ENCODE data around the gene SLC26A5. TPM values are rescaled to one million over a fixed set of nuclear protein-coding genes. Genes with fewer than 3 reads are reported as not detected.

Gene SLC26A5
- total and polyA plus RNA-seq, 11 donors, result not detected

- Histone ChIP-seq H3K27ac (no peak overlapping the region), H3K4me3 (no peak overlapping the region), H3K4me1 (peaks cover 0 to 36% (median 19%) of the 10 kb centered on the region in 12 donors), H3K27me3 (no peaks in the 10 kb centered on the region), H3K9me3 (no peaks in the 10 kb centered on the region), H3K36me3 (peaks cover 0 to 57% (median 51%) of the 10 kb centered on the region in 9 donors)
- ATAC-seq, result no peak
- DNase-seq, result no peak
- intact Hi-C loops (cut with DNase I), result loop anchor here in 5 of 10 donors (5.0 kb wide), 2 partner anchors 44 to 49 kb away; partner anchors contain the start of gene PMPCB (in 4 of the 5)
- 76 to 85% (median 79%) methylated on average over 2 of the region's 2 CpGs for WGBS, 4 donors
- TF ChIP-seq CTCF (IDR thresholded peaks at IDR 0.05) (no peak), POLR2A (IDR thresholded peaks at IDR 0.05) (no peak)
These were observed 104.5 kb downstream of the SLC26A5 start for GRCh38 chr7:103341466-103341865.

GRCh38 chr7:103338864-103339263 is 107.1 kb downstream of the SLC26A5 start:
- Histone ChIP-seq H3K36me3 (peaks cover 0 to 83% (median 77%) of the 10 kb centered on the region in 9 donors), H3K9me3 (no peaks in the 10 kb centered on the region), H3K4me1 (peaks cover 0 to 30% (median 12%) of the 10 kb centered on the region in 12 donors), H3K27me3 (no peaks in the 10 kb centered on the region), H3K27ac (no peak overlapping the region), H3K4me3 (no peak overlapping the region)
- no peak for TF ChIP-seq POLR2A (IDR thresholded peaks at IDR 0.05)
- TF ChIP-seq CTCF (IDR thresholded peaks at IDR 0.05), result no peak
- no peak for DNase-seq
- intact Hi-C loops (cut with DNase I), result no loop called here
- WGBS, 4 donors, result 98 to 99% (median 98%) methylated on average over 2 of the region's 2 CpGs
- no peak for ATAC-seq

GRCh38 chr7:103336761-103337160 is 109.2 kb downstream of the SLC26A5 start:
- DNase-seq (no peak), ATAC-seq (no peak)
- no peaks in the 10 kb centered on the region for H3K9me3 ChIP-seq
- WGBS, 4 donors, result 87 to 97% (median 95%) methylated on average over 2 of the region's 2 CpGs
- peaks cover 0 to 15% (median 0%) of the 10 kb centered on the region in 12 donors for H3K4me1 ChIP-seq
- intact Hi-C loops (cut with DNase I), result no loop called here
- peaks cover 0 to 95% (median 89%) of the 10 kb centered on the region in 9 donors for H3K36me3 ChIP-seq
- TF ChIP-seq CTCF (IDR thresholded peaks at IDR 0.05) (no peak), POLR2A (IDR thresholded peaks at IDR 0.05) (no peak)
- no peaks in the 10 kb centered on the region for H3K27me3 ChIP-seq
- no peak overlapping the region for H3K27ac ChIP-seq
- H3K4me3 ChIP-seq, result no peak overlapping the region

- no peak for ATAC-seq
- 91 to 95% (median 94%) methylated on average over 8 of the region's 8 CpGs for WGBS, 4 donors
These were observed 120.3 kb downstream of the SLC26A5 start for GRCh38 chr7:103325744-103326143.

More at GRCh38 chr7:103325744-103326143, 120.3 kb downstream of the SLC26A5 start:
- Histone ChIP-seq H3K4me3 (no peak overlapping the region), H3K27me3 (no peaks in the 10 kb centered on the region), H3K9me3 (no peaks in the 10 kb centered on the region), H3K4me1 (no peaks in the 10 kb centered on the region), H3K27ac (no peak overlapping the region), H3K36me3 (peaks cover 0 to 96% (median 82%) of the 10 kb centered on the region in 9 donors)
- TF ChIP-seq CTCF (IDR thresholded peaks at IDR 0.05) (no peak), POLR2A (IDR thresholded peaks at IDR 0.05) (no peak)
- intact Hi-C loops (cut with DNase I), result no loop called here
- no peak for DNase-seq

Other genes starting within 250 kb of the SLC26A5 start
- gene PMPCB, start 148.8 kb downstream of the SLC26A5 start, total RNA-seq, result 10 to 100 TPM; 57.8 to 95.7 (median 73.3) TPM
- gene PMPCB, start 148.8 kb downstream of the SLC26A5 start, polyA plus RNA-seq, result 10 to 100 TPM; 57.4 to 65.5 TPM
- 10 to 100 TPM in 8 of 9 donors, 1 to 10 TPM in 1; 6.9 to 18.3 (median 13.2) TPM for gene DNAJC2, start 101.4 kb downstream of the SLC26A5 start, total RNA-seq
- 10 to 100 TPM; 18.7 to 24.5 TPM for gene DNAJC2, start 101.4 kb downstream of the SLC26A5 start, polyA plus RNA-seq
- 100 to 1,000 TPM; 110 to 142 (median 123) TPM for gene PSMC2, start 98.6 kb downstream of the SLC26A5 start, total RNA-seq
- 100 to 1,000 TPM in 1 of 2 donors, 10 to 100 TPM in 1; 87.7 to 214 TPM for gene PSMC2, start 98.6 kb downstream of the SLC26A5 start, polyA plus RNA-seq